ENCODE measurements around the gene SULT4A1. TPM values are rescaled to one million over a fixed set of nuclear protein-coding genes. Genes with fewer than 3 reads are reported as not detected.
A peak's percentile ranks its signal among the peaks of the same experiment; 100 is the strongest.

SULT4A1 gene, protein sequence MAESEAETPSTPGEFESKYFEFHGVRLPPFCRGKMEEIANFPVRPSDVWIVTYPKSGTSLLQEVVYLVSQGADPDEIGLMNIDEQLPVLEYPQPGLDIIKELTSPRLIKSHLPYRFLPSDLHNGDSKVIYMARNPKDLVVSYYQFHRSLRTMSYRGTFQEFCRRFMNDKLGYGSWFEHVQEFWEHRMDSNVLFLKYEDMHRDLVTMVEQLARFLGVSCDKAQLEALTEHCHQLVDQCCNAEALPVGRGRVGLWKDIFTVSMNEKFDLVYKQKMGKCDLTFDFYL
- total RNA-seq = 1 to 10 TPM; 1.0 to 1.3 (median 1.3) TPM

GRCh38 chr22:43862074-43862881 lies at the start of gene SULT4A1:
TSS of gene SULT4A1 (minus strand) at chr22:43862513. CDS start at chr22:43862382, 131 bp downstream.
- Histone ChIP-seq H3K4me1 (peaks cover 0 to 12% (median 6%) of the 10 kb centered on the region in 4 donors), H3K9me3 (peaks cover 0 to 5% (median 0%) of the 10 kb centered on the region in 4 donors), H3K36me3 (no peaks in the 10 kb centered on the region), H3K27me3 (peaks cover 0 to 84% (median 19%) of the 10 kb centered on the region in 4 donors), H3K27ac (replicated peaks in 1 of 4) (no peak within 1 kb of the TSS), H3K4me3 (peak within 1 kb of the TSS; percentile 28 to 45 (median 34))
- TF ChIP-seq POLR2A (IDR thresholded peaks at IDR 0.05; ENCODE audit: low read depth) (no peak), EP300 (IDR thresholded peaks at IDR 0.05) (no peak), CTCF (IDR thresholded peaks at IDR 0.05) (no peak), POLR2AphosphoS5 (IDR thresholded peaks at IDR 0.05) (no peak)
- 14% methylated on average over 10 of the region's 121 CpGs for WGBS
- DNase-seq (ENCODE audit: extremely low spot score) = no peak
- intact Hi-C loops (cut with DNase I) = no loop called here

DNA sequence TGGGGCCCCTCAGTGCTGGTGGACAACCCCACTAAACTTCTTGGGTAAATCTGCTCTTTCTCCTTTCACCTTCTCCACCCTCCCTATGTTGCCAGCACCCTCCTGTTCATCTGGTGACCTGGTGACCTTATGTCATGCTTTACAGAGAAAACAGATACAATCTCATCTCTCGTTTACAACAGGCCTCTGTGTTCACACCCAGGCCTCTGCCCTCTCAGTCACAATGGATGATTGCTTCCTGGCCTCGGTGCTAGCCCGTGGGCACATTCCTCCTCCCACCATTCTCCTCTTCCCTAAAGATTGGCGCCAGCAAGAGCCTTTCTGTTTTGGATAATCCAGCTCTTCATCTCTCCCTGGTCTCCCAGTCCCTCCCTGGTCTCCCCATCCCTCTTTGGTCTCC lies 49.0 kb upstream of the SULT4A1 start:
- WGBS = 32% methylated on average over 4 of the region's 4 CpGs
- Histone ChIP-seq H3K4me3 (no peak overlapping the region), H3K36me3 (no peaks in the 10 kb centered on the region), H3K9me3 (peaks cover 0 to 5% (median 0%) of the 10 kb centered on the region in 4 donors), H3K4me1 (no peaks in the 10 kb centered on the region), H3K27me3 (peaks cover 0 to 47% (median 0%) of the 10 kb centered on the region in 4 donors), H3K27ac (replicated peaks in 1 of 4) (no peak overlapping the region)
- DNase-seq (ENCODE audit: extremely low spot score) = no peak
- intact Hi-C loops (cut with DNase I) = no loop called here
- no peak for TF ChIP-seq POLR2A (IDR thresholded peaks at IDR 0.05; ENCODE audit: low read depth)
- no peak for TF ChIP-seq POLR2AphosphoS5 (IDR thresholded peaks at IDR 0.05)
- TF ChIP-seq CTCF (IDR thresholded peaks at IDR 0.05) = no peak
- no peak for TF ChIP-seq EP300 (IDR thresholded peaks at IDR 0.05)

- no peak for DNase-seq (ENCODE audit: extremely low spot score)
- Histone ChIP-seq H3K4me1 (no peaks in the 10 kb centered on the region), H3K9me3 (no peaks in the 10 kb centered on the region), H3K27ac (replicated peaks in 1 of 4) (no peak overlapping the region), H3K27me3 (peaks cover 0 to 44% (median 0%) of the 10 kb centered on the region in 4 donors), H3K36me3 (no peaks in the 10 kb centered on the region), H3K4me3 (no peak overlapping the region)
- TF ChIP-seq CTCF (IDR thresholded peaks at IDR 0.05) (no peak), POLR2A (IDR thresholded peaks at IDR 0.05; ENCODE audit: low read depth) (no peak), EP300 (IDR thresholded peaks at IDR 0.05) (no peak)
- WGBS = 58% methylated on average over 6 of the region's 6 CpGs
- intact Hi-C loops (cut with DNase I) = no loop called here
Observed at GRCh38 chr22:43910178-43910695, 47.9 kb upstream of the SULT4A1 start.

- intact Hi-C loops (cut with DNase I) = no loop called here
Observed at GRCh38 chr22:43909708-43910107, 47.4 kb upstream of the SULT4A1 start.

More at GRCh38 chr22:43909708-43910107, 47.4 kb upstream of the SULT4A1 start:
- TF ChIP-seq CTCF (IDR thresholded peaks at IDR 0.05) (no peak), POLR2A (IDR thresholded peaks at IDR 0.05; ENCODE audit: low read depth) (no peak), EP300 (IDR thresholded peaks at IDR 0.05) (no peak), POLR2AphosphoS5 (IDR thresholded peaks at IDR 0.05) (no peak)
- H3K27me3 ChIP-seq = peaks cover 0 to 44% (median 0%) of the 10 kb centered on the region in 4 donors
- H3K9me3 ChIP-seq = no peaks in the 10 kb centered on the region
- no peak for DNase-seq (ENCODE audit: extremely low spot score)
- no peak overlapping the region for H3K4me3 ChIP-seq
- no peaks in the 10 kb centered on the region for H3K4me1 ChIP-seq
- 72% methylated on average over 1 of the region's 1 CpG for WGBS
- no peak overlapping the region for H3K27ac ChIP-seq (replicated peaks in 1 of 4)
- H3K36me3 ChIP-seq = no peaks in the 10 kb centered on the region
